ENCODE measurements around the gene KRTAP12-2. TPM values are rescaled to one million over a fixed set of nuclear protein-coding genes. Genes with fewer than 3 reads are reported as not detected.
"Not testable (repeated sequence)": the region's sequence is repeated elsewhere in the genome, so short reads cannot be mapped to it uniquely, and the experiment has no call there.

The KRTAP12-2 gene
- polyA plus RNA-seq, 1 experiment, result not detected

DNA sequence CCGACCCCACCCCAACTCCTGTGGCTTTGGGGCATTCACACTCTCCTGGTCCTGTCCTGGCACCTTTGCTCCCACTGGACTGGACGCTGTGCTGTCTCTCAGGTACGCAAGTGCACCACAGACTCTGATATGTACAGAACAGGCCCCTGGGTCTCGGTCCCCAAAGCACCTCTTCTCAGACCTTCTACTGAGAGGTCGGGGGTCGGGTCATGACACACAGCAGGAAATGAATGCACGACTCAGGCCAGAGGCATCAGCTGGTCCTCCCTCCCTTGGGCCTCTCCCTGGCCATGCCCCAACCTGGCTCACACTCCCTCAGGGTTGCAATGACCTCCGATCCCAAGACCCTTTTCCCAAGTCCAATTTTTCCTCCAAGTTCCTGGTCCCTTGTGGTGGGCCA lies 28.5 kb upstream of the KRTAP12-2 start:
- DNase-seq (ENCODE audit: low read depth, low spot score), result no peak
- Histone ChIP-seq H3K27ac (ENCODE audit: low read depth, low read length) (no peak overlapping the region), H3K9me3 (ENCODE audit: control insufficient read depth, insufficient read depth, low read length) (no peaks in the 10 kb centered on the region; the same call in 1 of the 2 replicates), H3K4me3 (ENCODE audit: low read depth, low read length) (no peak overlapping the region), H3K27me3 (ENCODE audit: control insufficient read depth, insufficient read depth, low read length) (peaks cover 19% of the 10 kb centered on the region)
- TF ChIP-seq, protein P1, sequence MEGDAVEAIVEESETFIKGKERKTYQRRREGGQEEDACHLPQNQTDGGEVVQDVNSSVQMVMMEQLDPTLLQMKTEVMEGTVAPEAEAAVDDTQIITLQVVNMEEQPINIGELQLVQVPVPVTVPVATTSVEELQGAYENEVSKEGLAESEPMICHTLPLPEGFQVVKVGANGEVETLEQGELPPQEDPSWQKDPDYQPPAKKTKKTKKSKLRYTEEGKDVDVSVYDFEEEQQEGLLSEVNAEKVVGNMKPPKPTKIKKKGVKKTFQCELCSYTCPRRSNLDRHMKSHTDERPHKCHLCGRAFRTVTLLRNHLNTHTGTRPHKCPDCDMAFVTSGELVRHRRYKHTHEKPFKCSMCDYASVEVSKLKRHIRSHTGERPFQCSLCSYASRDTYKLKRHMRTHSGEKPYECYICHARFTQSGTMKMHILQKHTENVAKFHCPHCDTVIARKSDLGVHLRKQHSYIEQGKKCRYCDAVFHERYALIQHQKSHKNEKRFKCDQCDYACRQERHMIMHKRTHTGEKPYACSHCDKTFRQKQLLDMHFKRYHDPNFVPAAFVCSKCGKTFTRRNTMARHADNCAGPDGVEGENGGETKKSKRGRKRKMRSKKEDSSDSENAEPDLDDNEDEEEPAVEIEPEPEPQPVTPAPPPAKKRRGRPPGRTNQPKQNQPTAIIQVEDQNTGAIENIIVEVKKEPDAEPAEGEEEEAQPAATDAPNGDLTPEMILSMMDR (IDR thresholded peaks at IDR 0.05; ENCODE audit: low read depth, low read length), result no peak
- ChIA-PET POLR2A (no interaction called here), CTCF (no interaction called here)

DNA sequence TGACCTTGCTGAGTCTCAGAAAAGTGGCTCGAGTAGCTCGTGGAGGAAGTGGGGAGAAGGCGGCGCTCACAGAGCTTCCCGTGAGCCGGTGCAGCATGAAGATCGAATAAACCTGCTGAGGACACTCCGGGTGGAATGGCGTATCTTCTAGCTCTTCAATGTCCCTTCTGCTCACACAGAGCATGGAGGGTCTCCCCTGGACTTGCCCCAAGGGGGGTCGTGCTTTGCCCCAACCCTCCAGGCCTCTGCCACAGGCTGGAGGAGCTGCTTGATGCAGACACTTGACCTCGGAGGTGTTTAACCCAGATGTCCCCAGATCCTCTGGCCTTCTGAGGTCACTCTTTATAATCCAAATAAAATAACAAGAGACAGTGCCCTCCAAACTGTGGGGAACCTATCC lies 28.0 kb upstream of the KRTAP12-2 start:
- H3K9me3 ChIP-seq (ENCODE audit: control insufficient read depth, insufficient read depth, low read length), result no peaks in the 10 kb centered on the region; the same call in 1 of the 2 replicates
- no peak overlapping the region for H3K4me3 ChIP-seq (ENCODE audit: low read depth, low read length)
- TF ChIP-seq, protein P1 (IDR thresholded peaks at IDR 0.05; ENCODE audit: low read depth, low read length), result no peak
- peaks cover 16% of the 10 kb centered on the region for H3K27me3 ChIP-seq (ENCODE audit: control insufficient read depth, insufficient read depth, low read length)
- ChIA-PET POLR2A (no interaction called here), CTCF (no interaction called here)
- no peak overlapping the region for H3K27ac ChIP-seq (ENCODE audit: low read depth, low read length)
- no peak for DNase-seq (ENCODE audit: low read depth, low spot score)

DNA sequence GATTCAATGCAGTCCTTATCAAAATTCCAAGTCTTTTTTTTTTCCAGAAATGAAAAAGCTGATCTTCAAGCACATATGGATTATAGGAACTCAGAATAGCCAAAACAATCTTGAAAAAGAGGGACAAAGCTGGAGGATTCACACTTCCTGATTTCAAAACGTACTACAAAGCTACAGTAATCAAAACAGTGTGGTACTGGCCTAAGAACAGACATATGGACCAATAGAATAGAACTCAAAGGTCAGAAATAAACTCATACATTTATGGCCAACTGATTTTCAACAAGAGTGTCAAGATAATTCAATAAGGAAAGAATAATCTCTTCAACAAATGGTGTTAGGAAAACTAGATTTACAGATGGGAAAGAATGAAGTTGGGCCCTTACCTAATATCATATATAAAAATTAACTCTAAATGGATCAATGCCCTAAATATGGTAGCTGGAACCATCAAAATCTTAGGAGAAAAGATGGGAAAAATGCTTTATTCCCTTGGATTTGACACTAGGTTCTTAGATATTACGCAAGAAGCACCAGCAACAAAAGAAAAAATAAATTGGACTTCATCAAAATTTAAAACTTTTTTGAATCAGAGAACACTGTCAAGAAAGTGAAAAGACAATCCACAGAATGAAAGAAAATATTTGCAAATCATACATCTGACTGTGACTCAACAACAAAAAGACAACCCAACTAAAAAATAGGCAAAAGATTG lies 26.2 kb upstream of the KRTAP12-2 start:
- H3K27me3 ChIP-seq (ENCODE audit: control insufficient read depth, insufficient read depth, low read length), result peaks cover 10% of the 10 kb centered on the region
- TF ChIP-seq, protein P1 (IDR thresholded peaks at IDR 0.05; ENCODE audit: low read depth, low read length), result no peak
- ChIA-PET CTCF (no interaction called here), POLR2A (no interaction called here)
- no peak overlapping the region for H3K4me3 ChIP-seq (ENCODE audit: low read depth, low read length)
- DNase-seq (ENCODE audit: low read depth, low spot score), result no peak
- H3K27ac ChIP-seq (ENCODE audit: low read depth, low read length), result no peak overlapping the region
- H3K9me3 ChIP-seq (ENCODE audit: control insufficient read depth, insufficient read depth, low read length), result no peaks in the 10 kb centered on the region; the same call in 1 of the 2 replicates

DNA sequence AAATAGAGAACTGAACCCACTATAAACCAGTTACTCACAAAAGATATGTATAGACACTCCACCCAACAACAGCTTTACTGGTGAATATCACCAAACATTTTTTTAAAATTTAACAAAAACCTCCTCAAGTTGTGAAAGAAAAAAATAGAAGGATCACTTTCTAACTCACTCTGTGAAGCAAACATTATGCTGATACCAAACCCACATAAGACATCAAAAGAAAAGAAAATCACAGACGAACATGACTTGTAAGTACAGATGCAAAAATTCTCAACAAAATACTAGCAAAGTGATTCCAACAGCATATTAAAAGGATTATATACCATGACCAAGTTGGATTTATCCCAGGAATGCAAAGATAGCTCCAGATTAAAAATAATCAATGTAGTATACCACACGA lies 25.0 kb upstream of the KRTAP12-2 start:
- Histone ChIP-seq H3K27ac (ENCODE audit: low read depth, low read length) (no peak overlapping the region), H3K27me3 (ENCODE audit: control insufficient read depth, insufficient read depth, low read length) (peaks cover 12% of the 10 kb centered on the region), H3K4me3 (ENCODE audit: low read depth, low read length) (no peak overlapping the region), H3K9me3 (ENCODE audit: control insufficient read depth, insufficient read depth, low read length) (no peaks in the 10 kb centered on the region; the same call in 1 of the 2 replicates)
- ChIA-PET CTCF (interaction anchor here (1.2 kb wide), 1 partner anchor 102 kb away, joined by 7 read pairs; no protein-coding TSS in a partner anchor), POLR2A (no interaction called here)
- no peak for DNase-seq (ENCODE audit: low read depth, low spot score)
- TF ChIP-seq, protein P1 (IDR thresholded peaks at IDR 0.05; ENCODE audit: low read depth, low read length), result no peak

DNA sequence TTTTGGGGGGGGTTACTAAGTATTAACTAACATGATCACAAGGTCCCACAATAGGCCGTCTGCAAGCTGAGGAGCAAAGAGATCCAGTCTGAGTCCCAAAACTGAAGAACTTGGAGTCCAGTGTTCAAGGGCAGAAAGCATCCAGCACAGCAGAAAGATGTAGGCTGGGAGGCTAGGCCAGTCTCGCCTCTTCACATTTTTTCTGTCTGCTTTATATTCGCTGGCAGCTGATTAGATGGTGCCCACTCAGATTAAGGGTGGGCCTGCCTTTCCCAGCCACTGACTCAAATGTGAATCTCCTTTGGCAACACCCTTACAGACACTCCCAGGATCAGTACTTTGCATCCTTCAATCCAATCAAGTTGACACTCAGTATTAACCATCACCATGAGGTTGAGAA lies 23.0 kb upstream of the KRTAP12-2 start:
- H3K27ac ChIP-seq (ENCODE audit: low read depth, low read length); H3K27me3 ChIP-seq (ENCODE audit: control insufficient read depth, insufficient read depth, low read length); H3K4me3 ChIP-seq (ENCODE audit: low read depth, low read length); POLR2A ChIA-PET; DNase-seq (ENCODE audit: low read depth, low spot score); H3K9me3 ChIP-seq (ENCODE audit: control insufficient read depth, insufficient read depth, low read length); CTCF ChIA-PET: not testable (repeated sequence)

Measured in AG04450 (cell line).